ENCODE measurements around the gene TIMM23B. TPM values are rescaled to one million over a fixed set of nuclear protein-coding genes. Genes with fewer than 3 reads are reported as not detected.
"Not testable (repeated sequence)": the region's sequence is repeated elsewhere in the genome, so short reads cannot be mapped to it uniquely, and the experiment has no call there.

Gene TIMM23B
- total RNA-seq, 1 experiment from 2014 or later, result 5.2 TPM

- DNase-seq (ENCODE audit: low read depth); in situ Hi-C loops (cut with HindIII; ENCODE audit: low pct_unique_long_range_greater_than_20kb, low sequenced_read_pairs): not testable (repeated sequence)
Observed at GRCh38 chr10:49970331-49970857, 28.5 kb downstream of the TIMM23B start.

GRCh38 chr10:49971466-49971865 lies 29.6 kb downstream of the TIMM23B start:
- DNase-seq (ENCODE audit: low read depth); in situ Hi-C loops (cut with HindIII; ENCODE audit: low pct_unique_long_range_greater_than_20kb, low sequenced_read_pairs): not testable (repeated sequence)

GRCh38 chr10:49972094-49972493 lies 30.2 kb downstream of the TIMM23B start:
- DNase-seq (ENCODE audit: low read depth); in situ Hi-C loops (cut with HindIII; ENCODE audit: low pct_unique_long_range_greater_than_20kb, low sequenced_read_pairs): not testable (repeated sequence)

GRCh38 chr10:49977756-49978155 lies 35.9 kb downstream of the TIMM23B start:
- DNase-seq (ENCODE audit: low read depth); in situ Hi-C loops (cut with HindIII; ENCODE audit: low pct_unique_long_range_greater_than_20kb, low sequenced_read_pairs): not testable (repeated sequence)

- in situ Hi-C loops (cut with HindIII; ENCODE audit: low pct_unique_long_range_greater_than_20kb, low sequenced_read_pairs), result not testable (repeated sequence)
Observed at GRCh38 chr10:49987207-49987606, 45.4 kb downstream of the TIMM23B start.

GRCh38 chr10:49988376-49988775 lies 46.5 kb downstream of the TIMM23B start, which contains the start of gene AGAP6:
TSS of gene AGAP6 (plus strand) at chr10:49988406. CDS start at chr10:49988716, 310 bp downstream.
- in situ Hi-C loops (cut with HindIII; ENCODE audit: low pct_unique_long_range_greater_than_20kb, low sequenced_read_pairs); DNase-seq (ENCODE audit: low read depth): not testable (repeated sequence)

More at GRCh38 chr10:49987207-49987606, 45.4 kb downstream of the TIMM23B start:
- not testable (repeated sequence) for DNase-seq (ENCODE audit: low read depth)

- in situ Hi-C loops (cut with HindIII; ENCODE audit: low pct_unique_long_range_greater_than_20kb, low sequenced_read_pairs); DNase-seq (ENCODE audit: low read depth): not testable (repeated sequence)
Observed at GRCh38 chr10:49995321-49995720, 53.5 kb downstream of the TIMM23B start.

- in situ Hi-C loops (cut with HindIII; ENCODE audit: low pct_unique_long_range_greater_than_20kb, low sequenced_read_pairs); DNase-seq (ENCODE audit: low read depth): not testable (repeated sequence)
Observed at GRCh38 chr10:50014024-50014423, 72.2 kb downstream of the TIMM23B start.

- DNase-seq (ENCODE audit: low read depth); in situ Hi-C loops (cut with HindIII; ENCODE audit: low pct_unique_long_range_greater_than_20kb, low sequenced_read_pairs): not testable (repeated sequence)
Observed at GRCh38 chr10:50015596-50016220, 73.9 kb downstream of the TIMM23B start.

- in situ Hi-C loops (cut with HindIII; ENCODE audit: low pct_unique_long_range_greater_than_20kb, low sequenced_read_pairs); DNase-seq (ENCODE audit: low read depth): not testable (repeated sequence)
Observed at GRCh38 chr10:50016926-50017325, 75.1 kb downstream of the TIMM23B start.

- DNase-seq (ENCODE audit: low read depth); in situ Hi-C loops (cut with HindIII; ENCODE audit: low pct_unique_long_range_greater_than_20kb, low sequenced_read_pairs): not testable (repeated sequence)
Observed at GRCh38 chr10:50017646-50018045, 75.8 kb downstream of the TIMM23B start.

GRCh38 chr10:50019279-50019678 lies 77.4 kb downstream of the TIMM23B start:
- in situ Hi-C loops (cut with HindIII; ENCODE audit: low pct_unique_long_range_greater_than_20kb, low sequenced_read_pairs); DNase-seq (ENCODE audit: low read depth): not testable (repeated sequence)

GRCh38 chr10:50020451-50021024 lies 78.7 kb downstream of the TIMM23B start:
- DNase-seq (ENCODE audit: low read depth); in situ Hi-C loops (cut with HindIII; ENCODE audit: low pct_unique_long_range_greater_than_20kb, low sequenced_read_pairs): not testable (repeated sequence)

- in situ Hi-C loops (cut with HindIII; ENCODE audit: low pct_unique_long_range_greater_than_20kb, low sequenced_read_pairs), result no loop called here
- no peak for DNase-seq (ENCODE audit: low read depth)
Observed at GRCh38 chr10:50021646-50022045, 79.8 kb downstream of the TIMM23B start.

Other genes starting within 250 kb of the TIMM23B start
- 4.1 and 13.9 TPM in 2 replicates for gene OGDHL, start 179.7 kb upstream of the TIMM23B start, total RNA-seq (2014; rRNA removed; shearing (Covaris generic); ENCODE audit: low replicate concordance)
- 19.5 and 27.3 TPM in 2 replicates for gene PARG, start within 50 bp of the TIMM23B start, total RNA-seq (2014; rRNA removed; shearing (Covaris generic); ENCODE audit: low replicate concordance)
- 0.84 and 1.0 TPM in 2 replicates for gene AGAP6, start 46.4 kb downstream of the TIMM23B start, total RNA-seq (2014; rRNA removed; shearing (Covaris generic); ENCODE audit: low replicate concordance)
- 20.1 and 24.6 TPM in 2 replicates for gene WASHC2A, start 125.9 kb downstream of the TIMM23B start, total RNA-seq (2014; rRNA removed; shearing (Covaris generic); ENCODE audit: low replicate concordance)

All from Caki2 (cell line).